K562 (cell line): ENCODE data around the gene CALD1. TPM values are rescaled to one million over a fixed set of nuclear protein-coding genes. Genes with fewer than 3 reads are reported as not detected.

Experiments
- ATAC-seq: fragments of 200-7000 bp; cut with Tn5 transposase; 3 replicates; pipeline ENCODE4 v1.9.1; 2020; ENCODE audit warnings: moderate library complexity
- BruUV-seq: library from RNA; stranded (reverse); fragments of 400-500 nt; replicated peaks from 2 replicates; lab custom pipeline; 2021; lab: Mats Ljungman, UMichigan
- CTCF ChIA-PET: fragments of 300-600 bp; formaldehyde crosslinking; extraction: SDS; loops from one replicate; lab custom pipeline; 2021; ENCODE audit warnings: low intra/inter-chr PET ratio; lab: Yijun Ruan, JAX
- POLR2A ChIA-PET: fragments of 300-600, 350-650 bp; sonication (Branson Sonifier 250); formaldehyde crosslinking; extraction: SDS; loops from one replicate; lab custom pipeline; 2021; ENCODE audit warnings: antibody characterized with exemption, inconsistent platforms; lab: Yijun Ruan, JAX
- DNase-seq, 4 experiments: peaks; one replicate each; pipeline versions ENCODE4 v3.0.0 to v3.0.0-alpha.2; 2011 to 2018; ENCODE audit warnings: low spot score in 3 of 4, mixed read lengths in 3 of 4; ENCODE audit errors: extremely low read depth in 1 of 4
- FAIRE-seq: peaks from 2 replicates; lab custom pipeline; 2011; peaks lifted over from hg19 to GRCh38; lab: Jason Lieb, UNC
- H2AFZ ChIP-seq: 2 replicates; pipeline ENCODE4 v1.6.0; 2011; ENCODE audit warnings: low read depth, low read length, control low read depth, inconsistent platforms
- H3K27ac ChIP-seq: fragments of 200-600 bp; 3 replicates; pipeline ENCODE4 v1.8.0; 2011; ENCODE audit warnings: low read depth, mild to moderate bottlenecking, control low read depth, inconsistent platforms, low read length, moderate library complexity, mixed read lengths; ENCODE audit errors: extremely low read depth
- H3K27me3 ChIP-seq, 2 experiments: fragments of 300-600 bp in 1 of 2; 2 replicates in 1 of 2; 3 replicates in 1 of 2; pipeline versions ENCODE4 v1.6.0 to v1.8.0; 2011; ENCODE audit warnings: inconsistent platforms in 2 of 2, low read length in 2 of 2, mild to moderate bottlenecking in 1 of 2, mixed read lengths in 1 of 2, moderate library complexity in 1 of 2; ENCODE audit not compliant: control insufficient read depth in 2 of 2, insufficient read depth in 2 of 2
- H3K36me3 ChIP-seq: fragments of 300-600 bp; 3 replicates; pipeline ENCODE4 v1.8.0; 2011; ENCODE audit warnings: mild to moderate bottlenecking, low read length, inconsistent platforms; ENCODE audit not compliant: control insufficient read depth, insufficient read depth
- H3K4me1 ChIP-seq, 2 experiments: fragments of 200-600 bp in 1 of 2; replicated peaks in 1 of 2; 2 replicates in 1 of 2; 3 replicates in 1 of 2; pipeline versions ENCODE4 v1.5.1 to v1.8.0; 2011; ENCODE audit warnings: inconsistent platforms in 2 of 2, low read length in 2 of 2, mild to moderate bottlenecking in 1 of 2, mixed read lengths in 1 of 2, moderate library complexity in 1 of 2; ENCODE audit not compliant: control insufficient read depth in 2 of 2, insufficient read depth in 2 of 2
- H3K4me2 ChIP-seq: 2 replicates; pipeline ENCODE4 v1.6.1; 2011; ENCODE audit warnings: low read length, control low read depth, inconsistent platforms, mixed read lengths; ENCODE audit not compliant: insufficient read depth
- H3K4me3 ChIP-seq: fragments of 200-600 bp; sonication (generic), shearing (Covaris generic); 2 replicates; pipeline ENCODE4 v1.5.1; 2016; ENCODE audit warnings: control low read depth, inconsistent platforms
- H3K79me2 ChIP-seq: fragments of 200-600 bp; 3 replicates; pipeline ENCODE4 v1.8.0; 2011; ENCODE audit warnings: low read length, inconsistent platforms; ENCODE audit not compliant: control insufficient read depth, insufficient read depth
- H3K9ac ChIP-seq, 2 experiments: 2 replicates each; pipeline versions ENCODE4 v1.6.0 to v1.6.1; 2011; ENCODE audit warnings: low read depth in 2 of 2, low read length in 2 of 2, control low read depth in 1 of 2, inconsistent platforms in 1 of 2, mild to moderate bottlenecking in 1 of 2, mixed read lengths in 1 of 2; ENCODE audit not compliant: insufficient read depth in 1 of 2
- H3K9me1 ChIP-seq: one replicate; pipeline ENCODE4 v1.6.0; 2011; ENCODE audit warnings: inconsistent platforms, mild to moderate bottlenecking, low read length, moderate library complexity; ENCODE audit not compliant: control insufficient read depth, insufficient read depth
- H3K9me3 ChIP-seq: replicated peaks from 2 replicates; pipeline ENCODE4 v1.5.1; 2011; ENCODE audit warnings: low read depth, low read length, inconsistent platforms; ENCODE audit not compliant: control insufficient read depth, insufficient read depth
- H4K20me1 ChIP-seq: replicated peaks from 2 replicates; pipeline ENCODE4 v1.6.1; 2011; ENCODE audit warnings: low read length, inconsistent platforms, mixed read lengths; ENCODE audit not compliant: control insufficient read depth, insufficient read depth
- C11orf30 ChIP-seq: fragments of 450-650 bp; IDR thresholded peaks from 2 replicates; pipeline ENCODE4 v1.6.1; 2016; ENCODE audit warnings: low read depth, mild to moderate bottlenecking
- PML ChIP-seq: IDR thresholded peaks from 2 replicates; pipeline ENCODE4 v1.6.1; 2012; ENCODE audit warnings: low read length, inconsistent platforms
- RFX5 ChIP-seq: IDR thresholded peaks from 2 replicates; pipeline ENCODE4 v1.6.1; 2011; ENCODE audit warnings: low read depth, mild to moderate bottlenecking, improper control_type of control experiment, low read length
- XRCC4 ChIP-seq: IDR thresholded peaks from one replicate; pipeline ENCODE4 v1.6.1; 2011; ENCODE audit not compliant: insufficient read depth, insufficient read length; ENCODE audit errors: extremely low read depth
- ZNF165 ChIP-seq: fragments of 250-450 bp; sonication (Bioruptor Pico); IDR thresholded peaks from 2 replicates; pipeline ENCODE4 v1.4.0; 2020; ENCODE audit warnings: borderline replicate concordance
- ZNF354B ChIP-seq: fragments of 250-450 bp; sonication (Bioruptor Pico); IDR thresholded peaks from 2 replicates; pipeline ENCODE4 v1.4.0; 2020
- ZNF384 ChIP-seq: IDR thresholded peaks from 2 replicates; pipeline ENCODE4 v1.6.1; 2012; ENCODE audit warnings: low read depth, low read length, improper control_type of control experiment
- WGBS: fragments of 100-300 bp; shearing (Covaris generic); methylation state at CpG from one replicate; pipeline ENCODE4 v1.1.6; 2016; ENCODE audit warnings: low coverage, mixed read lengths; ENCODE audit not compliant: insufficient coverage; ENCODE audit errors: missing lambda C conversion rate; 5-methylcytosine and 5-hydroxymethylcytosine counted together
- in situ Hi-C: fragments of 300-500 bp; cut with MboI; formaldehyde crosslinking; loops from 4 replicates; pipeline ENCODE4 v1.15.0; 2018; ENCODE audit warnings: inconsistent platforms, mixed read lengths
- intact Hi-C: fragments of 100-400 bp; cut with micrococcal nuclease; formaldehyde crosslinking; loops from 2 replicates; pipeline ENCODE4 v1.14.2; 2022
- polyA plus RNA-seq, 8 experiments: library from polyadenylated mRNA; depleted of rRNA in 4 of 8; stranded (reverse) in 5 of 8; unstranded in 3 of 8; fragments of >200 nt; fragmentation: Nextera tagmentation in 2 of 8; fragmentation: Illumina TruSeq in 1 of 8; extraction: Ambion mirVana in 2 of 8; extraction: Trizol in 1 of 8; gene quantifications; 2 replicates each; pipeline versions ENCODE4 v1.2.1 to v1.2.3, GENCODE V29; 2011 to 2014; ENCODE audit warnings: inconsistent platforms in 1 of 8, missing spikeins in 1 of 8
- total RNA-seq, 7 experiments: library from RNA; depleted of rRNA in 6 of 7; stranded (reverse); fragments of >200 nt in 6 of 7; fragmentation: Illumina TruSeq in 2 of 7; extraction: Trizol in 2 of 7; gene quantifications; 2 replicates each; pipeline versions ENCODE4 v1.2.1 to v1.2.3, GENCODE V29; 2011 to 2021; ENCODE audit warnings: low replicate concordance in 1 of 7
- TF ChIP-seq, protein P1 (sequence below): fragments of 450-650 bp; IDR thresholded peaks from 2 replicates; pipeline ENCODE4 v1.6.1; 2014; ENCODE audit warnings: low read depth, mild to moderate bottlenecking, moderate library complexity, borderline replicate concordance
- TF ChIP-seq, protein P2 (sequence below): fragments of 450-650 bp; conservative IDR thresholded peaks from 2 replicates; pipeline ENCODE4 v1.6.1; 2016; ENCODE audit warnings: missing genetic modification characterization, low read depth, mild to moderate bottlenecking, missing compliant biosample characterization, moderate library complexity

CALD1 gene
- total and polyA plus RNA-seq, 9 of the 15 experiments (the other 6 are each of a cell fraction or from before 2014, with no cell fraction given) = 0.40 TPM; not detected in 8

DNA sequence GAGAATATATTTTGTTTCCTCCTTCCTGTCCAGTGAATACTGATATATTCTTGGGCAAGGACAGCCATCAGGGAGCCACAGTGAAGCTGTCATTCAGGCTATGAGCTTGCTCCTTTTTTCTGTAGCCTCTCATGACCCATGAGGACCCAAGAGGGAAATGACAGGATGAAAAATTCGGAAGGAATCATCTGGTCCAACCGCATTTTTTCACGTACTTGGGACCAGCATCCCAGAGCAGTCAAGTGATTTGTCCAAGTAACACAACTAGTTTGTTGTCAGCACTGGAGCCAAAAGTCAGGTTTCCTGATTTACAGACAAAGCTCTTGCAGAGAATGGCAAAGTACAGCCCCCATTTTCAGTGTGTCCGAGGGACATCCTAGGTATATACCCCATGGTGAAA, 159.7 kb downstream of the CALD1 start:
- ChIA-PET CTCF (no interaction called here), POLR2A (no interaction called here)
- 3% methylated on average over 4 of the region's 4 CpGs for WGBS
- no TSS peak for BruUV-seq
- TF ChIP-seq, protein P1, sequence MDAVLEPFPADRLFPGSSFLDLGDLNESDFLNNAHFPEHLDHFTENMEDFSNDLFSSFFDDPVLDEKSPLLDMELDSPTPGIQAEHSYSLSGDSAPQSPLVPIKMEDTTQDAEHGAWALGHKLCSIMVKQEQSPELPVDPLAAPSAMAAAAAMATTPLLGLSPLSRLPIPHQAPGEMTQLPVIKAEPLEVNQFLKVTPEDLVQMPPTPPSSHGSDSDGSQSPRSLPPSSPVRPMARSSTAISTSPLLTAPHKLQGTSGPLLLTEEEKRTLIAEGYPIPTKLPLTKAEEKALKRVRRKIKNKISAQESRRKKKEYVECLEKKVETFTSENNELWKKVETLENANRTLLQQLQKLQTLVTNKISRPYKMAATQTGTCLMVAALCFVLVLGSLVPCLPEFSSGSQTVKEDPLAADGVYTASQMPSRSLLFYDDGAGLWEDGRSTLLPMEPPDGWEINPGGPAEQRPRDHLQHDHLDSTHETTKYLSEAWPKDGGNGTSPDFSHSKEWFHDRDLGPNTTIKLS = no peak
- TF ChIP-seq ZNF165 = no peak
- no peak for TF ChIP-seq RFX5
- no peak for TF ChIP-seq XRCC4
- TF ChIP-seq ZNF384 = no peak
- no peak for TF ChIP-seq PML
- TF ChIP-seq, protein P2, sequence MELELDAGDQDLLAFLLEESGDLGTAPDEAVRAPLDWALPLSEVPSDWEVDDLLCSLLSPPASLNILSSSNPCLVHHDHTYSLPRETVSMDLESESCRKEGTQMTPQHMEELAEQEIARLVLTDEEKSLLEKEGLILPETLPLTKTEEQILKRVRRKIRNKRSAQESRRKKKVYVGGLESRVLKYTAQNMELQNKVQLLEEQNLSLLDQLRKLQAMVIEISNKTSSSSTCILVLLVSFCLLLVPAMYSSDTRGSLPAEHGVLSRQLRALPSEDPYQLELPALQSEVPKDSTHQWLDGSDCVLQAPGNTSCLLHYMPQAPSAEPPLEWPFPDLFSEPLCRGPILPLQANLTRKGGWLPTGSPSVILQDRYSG (tag) = no peak
- TF ChIP-seq ZNF354B (CRISPR knock-in tag) = no peak
- no peak for TF ChIP-seq C11orf30
- Histone ChIP-seq H4K20me1 (no peaks in the 10 kb centered on the region), H3K9me1 (no peaks in the 10 kb centered on the region), H3K9me3 (no peaks in the 10 kb centered on the region), H3K4me1 (no peaks in the 10 kb centered on the region), H3K27ac (no peak overlapping the region), H2AFZ (no peak overlapping the region), H3K27me3 (peaks cover 11 to 22% of the 10 kb centered on the region in 2 experiments; a peak in 4 of 5 replicates), H3K9ac (no peak overlapping the region), H3K79me2 (no peaks in the 10 kb centered on the region), H3K4me3 (no peak overlapping the region), H3K4me2 (no peak overlapping the region), H3K36me3 (no peaks in the 10 kb centered on the region)
- in situ Hi-C loops (no loop called here), intact Hi-C loops (no loop called here)
- ATAC-seq (no peak), DNase-seq (no peak), FAIRE-seq (no peak)
